HUES6 (cell line): ENCODE data around the gene NUB1.

Source experiments
- H3K27ac ChIP-seq: 2 replicates; pipeline ENCODE4 v1.7.0; 2013; ENCODE audit warnings: low read depth, mild to moderate bottlenecking, low read length, inconsistent platforms
- H3K27me3 ChIP-seq: 2 replicates; pipeline ENCODE4 v1.6.1; 2013; ENCODE audit warnings: low read length; ENCODE audit not compliant: control insufficient read depth, insufficient read depth
- H3K36me3 ChIP-seq: 2 replicates; pipeline ENCODE4 v1.6.1; 2013; ENCODE audit warnings: low read length; ENCODE audit not compliant: control insufficient read depth, insufficient read depth
- H3K4me1 ChIP-seq: 2 replicates; pipeline ENCODE4 v1.6.1; 2013; ENCODE audit warnings: low read length; ENCODE audit not compliant: control insufficient read depth, insufficient read depth
- H3K4me3 ChIP-seq: 2 replicates; pipeline ENCODE4 v1.5.1; 2013; ENCODE audit warnings: low read depth, low read length
- H3K9ac ChIP-seq: one replicate; pipeline ENCODE4 v1.6.1; 2013; ENCODE audit warnings: mild to moderate bottlenecking, low read length
- H3K9me3 ChIP-seq: 2 replicates; pipeline ENCODE4 v1.6.1; 2013; ENCODE audit warnings: low read depth, low read length; ENCODE audit not compliant: control insufficient read depth, insufficient read depth

NUB1 gene

DNA sequence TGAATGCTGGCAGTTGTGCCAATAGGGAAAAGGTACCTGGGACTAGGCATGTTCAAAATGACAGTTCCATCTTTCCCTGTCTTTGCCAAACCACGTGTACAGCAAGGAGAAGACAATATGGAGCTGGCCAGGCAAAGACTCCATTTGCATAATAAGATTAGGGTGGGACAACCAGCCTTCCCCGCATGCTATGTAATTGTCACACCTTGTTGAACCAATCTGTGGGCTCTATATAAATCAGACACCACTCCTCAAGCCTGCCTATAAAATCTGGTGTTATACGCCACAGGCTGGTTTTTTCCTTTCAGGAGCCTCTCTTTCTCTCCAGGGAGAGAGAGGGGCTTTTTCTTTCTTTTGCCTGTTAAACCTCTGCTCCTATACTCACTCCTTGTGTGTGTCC lies 11.0 kb upstream of the NUB1 start:
- H3K4me3 ChIP-seq: no peak overlapping the region
- H3K4me1 ChIP-seq: peaks cover 4% of the 10 kb centered on the region; the same call in 1 of the 2 replicates
- no peaks in the 10 kb centered on the region for H3K9me3 ChIP-seq
- H3K27me3 ChIP-seq: no peaks in the 10 kb centered on the region
- H3K36me3 ChIP-seq: no peaks in the 10 kb centered on the region
- H3K27ac ChIP-seq: no peak overlapping the region
- H3K9ac ChIP-seq: no peak overlapping the region

GRCh38 chr7:151334628-151335027 lies 7.0 kb upstream of the NUB1 start:
- no peak overlapping the region for H3K27ac ChIP-seq
- 0 out of 2 replicates have a peak, but pooled peaks cover 4% of the 10 kb centered on the region for H3K4me1 ChIP-seq
- H3K36me3 ChIP-seq: no peaks in the 10 kb centered on the region
- H3K4me3 ChIP-seq: no peak overlapping the region
- H3K9me3 ChIP-seq: no peaks in the 10 kb centered on the region
- H3K27me3 ChIP-seq: no peaks in the 10 kb centered on the region
- H3K9ac ChIP-seq: no peak overlapping the region

GRCh38 chr7:151336027-151336708 lies 5.4 kb upstream of the NUB1 start:
- H3K36me3 ChIP-seq: no peaks in the 10 kb centered on the region
- H3K4me1 ChIP-seq: 0 out of 2 replicates have a peak, but pooled peaks cover 7% of the 10 kb centered on the region
- no peaks in the 10 kb centered on the region for H3K9me3 ChIP-seq
- H3K27ac ChIP-seq: no peak overlapping the region
- H3K27me3 ChIP-seq: no peaks in the 10 kb centered on the region
- no peak overlapping the region for H3K4me3 ChIP-seq
- H3K9ac ChIP-seq: no peak overlapping the region

- no peak overlapping the region for H3K27ac ChIP-seq
- no peak overlapping the region for H3K9ac ChIP-seq
- no peaks in the 10 kb centered on the region for H3K9me3 ChIP-seq
- no peaks in the 10 kb centered on the region for H3K36me3 ChIP-seq
- 0 out of 2 replicates have a peak, but pooled peaks cover 6% of the 10 kb centered on the region for H3K4me1 ChIP-seq
- H3K27me3 ChIP-seq: no peaks in the 10 kb centered on the region
- no peak overlapping the region for H3K4me3 ChIP-seq
Measured at GRCh38 chr7:151337346-151337745, 4.3 kb upstream of the NUB1 start.

DNA sequence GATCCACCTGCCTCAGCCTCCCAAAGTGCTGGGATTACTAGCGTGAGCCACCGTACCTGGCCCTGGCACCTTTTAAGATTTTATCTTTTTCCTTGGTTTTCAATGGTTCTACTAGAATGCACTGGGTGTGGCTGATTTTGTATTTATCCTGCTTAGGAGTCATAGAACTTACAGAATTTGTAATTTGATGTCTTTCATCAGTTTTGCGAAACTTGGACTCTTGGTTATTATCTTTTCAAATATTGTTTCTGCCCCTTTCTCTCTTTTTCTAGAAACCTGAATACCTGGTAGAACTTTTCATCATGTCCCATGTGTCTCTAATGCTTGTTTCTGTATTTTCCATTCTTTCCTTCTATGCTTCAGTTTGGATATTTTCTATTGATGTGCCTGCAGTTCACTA lies 2.8 kb upstream of the NUB1 start:
- Histone ChIP-seq H3K36me3 (peaks cover 3% of the 10 kb centered on the region; the same call in 1 of the 2 replicates), H3K4me1 (0 out of 2 replicates have a peak, but pooled peaks cover 4% of the 10 kb centered on the region), H3K9ac (no peak overlapping the region), H3K27ac (no peak overlapping the region), H3K9me3 (no peaks in the 10 kb centered on the region), H3K27me3 (no peaks in the 10 kb centered on the region), H3K4me3 (no peak overlapping the region)

DNA sequence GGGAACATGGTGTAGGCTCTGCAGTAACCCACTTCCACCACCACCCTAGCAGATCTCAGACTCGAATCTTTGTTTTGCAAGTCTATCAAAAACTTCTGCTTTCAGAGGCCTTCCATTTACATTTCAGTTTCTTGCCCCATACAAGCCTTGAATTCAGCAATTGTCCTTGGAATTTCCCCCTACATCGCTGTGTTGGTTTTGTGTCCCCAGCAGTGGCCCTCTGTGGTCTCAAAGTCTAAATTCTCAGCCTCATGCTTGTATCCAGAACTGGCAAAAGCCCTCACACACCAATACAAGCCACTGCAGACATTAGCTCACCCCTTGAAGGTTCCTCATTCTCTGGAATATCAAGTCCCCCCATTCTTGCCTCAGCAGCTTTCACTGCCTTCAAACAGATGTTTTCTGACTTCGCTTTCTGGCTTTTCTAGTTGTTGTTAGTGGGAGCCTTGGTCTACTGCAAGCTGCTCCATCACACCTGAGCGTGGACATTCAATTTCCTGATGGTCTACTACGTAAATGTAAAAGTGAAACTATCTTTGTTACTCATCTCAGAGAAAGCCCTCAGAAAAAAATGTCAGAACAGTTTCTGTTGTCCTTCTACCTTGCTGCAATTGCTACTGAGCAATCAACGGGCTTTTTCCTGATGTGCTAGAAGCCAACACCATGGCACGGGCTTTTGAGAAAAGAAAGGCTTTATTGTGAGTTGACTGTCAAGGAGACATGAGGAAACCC lies 1.8 kb upstream of the NUB1 start:
- H3K9ac ChIP-seq: no peak overlapping the region
- no peaks in the 10 kb centered on the region for H3K27me3 ChIP-seq
- no peak overlapping the region for H3K27ac ChIP-seq
- no peaks in the 10 kb centered on the region for H3K9me3 ChIP-seq
- H3K4me1 ChIP-seq: 0 out of 2 replicates have a peak, but pooled peaks cover 4% of the 10 kb centered on the region
- H3K36me3 ChIP-seq: peaks cover 3% of the 10 kb centered on the region; the same call in 1 of the 2 replicates
- H3K4me3 ChIP-seq: no peak overlapping the region

- Histone ChIP-seq H3K27ac (no peak overlapping the region), H3K36me3 (peaks cover 12% of the 10 kb centered on the region), H3K27me3 (no peaks in the 10 kb centered on the region), H3K9ac (peak overlapping the region; percentile 47), H3K9me3 (no peaks in the 10 kb centered on the region), H3K4me3 (peak overlapping the region; percentile 58), H3K4me1 (0 out of 2 replicates have a peak, but pooled peaks cover 4% of the 10 kb centered on the region)
Measured at GRCh38 chr7:151340794-151341356, 737 bp upstream of the NUB1 start.

DNA sequence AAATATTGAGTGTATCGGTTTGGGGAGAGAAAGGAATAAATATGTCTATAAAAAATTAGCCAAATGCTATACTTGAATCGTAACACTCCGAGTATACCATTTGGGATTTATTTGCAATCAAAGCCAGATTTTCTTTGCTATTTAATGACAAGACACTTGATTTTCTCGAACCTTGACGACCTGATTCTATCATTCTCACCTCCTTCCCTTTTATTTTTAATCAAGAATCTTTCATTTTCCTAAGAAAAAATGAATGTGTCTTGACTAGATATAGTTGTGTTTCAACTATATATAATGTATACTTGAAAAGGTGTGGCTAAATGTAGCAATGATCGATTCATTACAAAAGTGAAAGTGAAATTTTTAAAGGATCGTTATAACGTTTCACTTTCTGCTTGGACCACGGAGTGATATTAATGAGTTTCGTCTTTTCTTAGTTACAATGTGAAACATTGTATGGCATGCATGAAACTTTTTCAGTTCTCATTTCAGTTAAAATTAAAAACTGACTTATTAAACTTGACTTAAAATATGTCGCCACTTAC lies 562 bp downstream of the NUB1 start:
- Histone ChIP-seq H3K9me3 (no peaks in the 10 kb centered on the region), H3K27me3 (no peaks in the 10 kb centered on the region), H3K4me3 (peak overlapping the region; percentile 78), H3K4me1 (0 out of 2 replicates have a peak, but pooled peaks cover 4% of the 10 kb centered on the region), H3K9ac (peak overlapping the region; percentile 66), H3K27ac (peak overlapping the region; percentile 26; the same call in 1 of the 2 replicates), H3K36me3 (peaks cover 23% of the 10 kb centered on the region)

DNA sequence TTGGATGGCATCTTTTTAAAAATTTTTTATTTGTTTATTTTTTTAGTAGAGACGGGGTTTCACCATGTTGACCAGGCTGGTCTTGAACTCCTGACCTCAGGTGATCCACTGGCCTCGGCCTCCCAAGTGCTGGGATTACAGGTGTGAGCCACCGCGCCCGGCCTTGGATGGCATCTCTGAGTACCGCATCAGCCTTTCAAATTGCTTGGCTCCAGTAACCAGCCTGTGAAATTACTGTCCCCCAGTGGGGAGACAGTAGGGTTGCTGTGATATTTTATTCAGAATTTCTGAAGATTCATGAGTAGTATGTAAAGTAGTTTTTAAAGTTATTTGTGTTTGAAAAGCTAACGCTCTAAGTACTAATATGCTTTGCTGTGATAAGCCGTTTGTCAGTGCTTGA lies 1.2 kb downstream of the NUB1 start:
- Histone ChIP-seq H3K4me1 (0 out of 2 replicates have a peak, but pooled peaks cover 4% of the 10 kb centered on the region), H3K27me3 (no peaks in the 10 kb centered on the region), H3K27ac (no peak overlapping the region), H3K4me3 (peak overlapping the region; percentile 78; the same call in 1 of the 2 replicates), H3K36me3 (peaks cover 29% of the 10 kb centered on the region), H3K9me3 (no peaks in the 10 kb centered on the region), H3K9ac (no peak overlapping the region)

DNA sequence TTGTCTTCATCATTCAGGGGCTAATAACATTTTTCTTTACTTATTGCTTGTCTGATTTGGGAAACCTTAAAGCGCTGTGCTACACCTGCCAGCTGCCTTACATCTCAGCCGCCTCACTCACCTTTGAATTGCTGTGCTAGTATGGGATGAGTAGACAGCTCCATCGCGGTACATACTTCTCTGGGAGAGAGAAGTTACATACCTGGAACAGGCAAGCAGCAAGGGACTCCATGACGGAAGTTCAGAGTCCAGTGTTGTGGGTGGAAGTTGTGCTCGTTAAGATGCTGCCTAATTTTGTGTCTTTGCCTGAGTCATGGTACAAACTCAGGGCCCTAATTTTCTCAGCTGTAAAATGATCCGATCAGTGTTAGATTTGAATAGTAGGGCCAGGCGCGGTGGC lies 1.9 kb downstream of the NUB1 start:
- Histone ChIP-seq H3K36me3 (peaks cover 30% of the 10 kb centered on the region), H3K4me1 (0 out of 2 replicates have a peak, but pooled peaks cover 4% of the 10 kb centered on the region), H3K9ac (no peak overlapping the region), H3K27me3 (no peaks in the 10 kb centered on the region), H3K4me3 (no peak overlapping the region), H3K9me3 (no peaks in the 10 kb centered on the region), H3K27ac (no peak overlapping the region)
